ENCODE data around the gene ALG14. TPM values are rescaled to one million over a fixed set of nuclear protein-coding genes. Genes with fewer than 3 reads are reported as not detected.

Gene ALG14, protein sequence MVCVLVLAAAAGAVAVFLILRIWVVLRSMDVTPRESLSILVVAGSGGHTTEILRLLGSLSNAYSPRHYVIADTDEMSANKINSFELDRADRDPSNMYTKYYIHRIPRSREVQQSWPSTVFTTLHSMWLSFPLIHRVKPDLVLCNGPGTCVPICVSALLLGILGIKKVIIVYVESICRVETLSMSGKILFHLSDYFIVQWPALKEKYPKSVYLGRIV
- total RNA-seq, result 1 to 10 TPM in 3 of 4 donors, not detected in 1; 1.9 to 3.3 (median 2.6) TPM

- H3K36me3 ChIP-seq, result no peaks in the 10 kb centered on the region
- H3K27me3 ChIP-seq, result no peaks in the 10 kb centered on the region
- peak within 1 kb of the TSS; percentile 80 to 93 (median 86) for H3K27ac ChIP-seq
- TF ChIP-seq POLR2A (IDR thresholded peaks at IDR 0.05), result peak; percentile 52 to 71
- no peak for TF ChIP-seq CTCF (IDR thresholded peaks at IDR 0.05)
- H3K9me3 ChIP-seq, result no peaks in the 10 kb centered on the region
- peaks cover 0 to 14% (median 0%) of the 10 kb centered on the region in 4 donors for H3K4me1 ChIP-seq
- peak within 1 kb of the TSS; percentile 54 to 82 (median 68) for H3K4me3 ChIP-seq
- peak; percentile 91 to 97 (median 97) for DNase-seq
Measured at GRCh38 chr1:95072532-95073419, at the start of gene ALG14. Gene ALG14 (minus strand): TSS chr1:95072951. CDS start chr1:95072898, 53 bp downstream.

- DNase-seq, result peak in 2 of 3 donors; percentile 63 to 66
- H3K4me1 ChIP-seq, result peaks cover 0 to 5% (median 2%) of the 10 kb centered on the region in 4 donors
- no peak for TF ChIP-seq CTCF (IDR thresholded peaks at IDR 0.05)
- no peak for TF ChIP-seq POLR2A (IDR thresholded peaks at IDR 0.05)
- H3K27ac ChIP-seq, result peak overlapping the region in 3 of 4 donors; percentile 32 to 80 (median 79)
- no peaks in the 10 kb centered on the region for H3K9me3 ChIP-seq
- no peaks in the 10 kb centered on the region for H3K36me3 ChIP-seq
- H3K4me3 ChIP-seq, result no peak overlapping the region
- H3K27me3 ChIP-seq, result no peaks in the 10 kb centered on the region
Measured at GRCh38 chr1:95122151-95122697, 49.5 kb upstream of the ALG14 start.

DNA sequence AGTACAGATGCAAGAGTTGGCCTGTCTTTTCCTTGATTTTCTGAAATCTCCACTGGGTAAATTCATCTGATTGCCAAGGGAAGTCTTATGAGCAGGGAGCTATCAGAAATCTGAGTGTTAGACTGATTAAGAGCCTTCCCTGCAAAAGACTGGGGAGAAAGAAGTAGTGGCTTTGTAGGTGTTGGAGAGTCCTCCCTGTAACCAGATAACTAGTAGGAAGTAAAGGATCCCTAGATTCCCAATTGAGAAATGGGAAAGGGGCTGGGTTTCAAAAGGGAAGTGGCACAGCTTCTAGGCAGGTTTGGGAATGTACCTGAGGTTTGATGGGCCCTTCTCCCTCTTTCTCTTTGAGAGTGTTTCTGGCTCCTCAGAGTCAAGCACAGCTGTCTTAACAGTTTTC, 46.5 kb upstream of the ALG14 start:
- Histone ChIP-seq H3K4me1 (peaks cover 0 to 5% (median 2%) of the 10 kb centered on the region in 4 donors), H3K27me3 (no peaks in the 10 kb centered on the region)
- TF ChIP-seq CTCF (IDR thresholded peaks at IDR 0.05) (no peak), POLR2A (IDR thresholded peaks at IDR 0.05) (no peak)

DNA sequence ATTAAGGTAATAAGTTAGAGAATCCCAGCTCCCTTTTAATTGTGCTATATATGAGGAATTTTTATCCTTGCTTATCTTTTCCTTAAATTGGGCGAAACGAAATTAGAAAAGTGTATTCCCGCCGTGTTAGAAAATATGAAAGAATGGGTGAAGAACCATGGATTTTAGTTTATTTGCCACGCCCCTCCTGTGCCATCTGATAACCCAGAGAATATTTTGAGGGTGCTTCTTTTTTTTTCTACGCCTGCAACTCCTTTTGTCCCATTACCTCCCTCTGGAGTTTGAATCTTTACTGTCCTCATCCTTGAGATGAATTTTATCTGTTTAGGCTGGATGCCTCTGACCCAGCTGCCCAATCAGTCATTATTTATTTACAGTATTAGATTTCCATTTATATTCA, 46.0 kb upstream of the ALG14 start:
- peak overlapping the region in 1 of 4 donors; percentile 91 for H3K4me3 ChIP-seq
- DNase-seq, result no peak
- peaks cover 0 to 5% (median 2%) of the 10 kb centered on the region in 4 donors for H3K4me1 ChIP-seq
- H3K36me3 ChIP-seq, result no peaks in the 10 kb centered on the region
- H3K9me3 ChIP-seq, result no peaks in the 10 kb centered on the region
- no peak overlapping the region for H3K27ac ChIP-seq
- no peaks in the 10 kb centered on the region for H3K27me3 ChIP-seq
- no peak for TF ChIP-seq POLR2A (IDR thresholded peaks at IDR 0.05)
- TF ChIP-seq CTCF (IDR thresholded peaks at IDR 0.05), result no peak

More for the DNA sequence above, 46.5 kb upstream of the ALG14 start:
- Histone ChIP-seq H3K9me3 (no peaks in the 10 kb centered on the region), H3K27ac (no peak overlapping the region), H3K4me3 (no peak overlapping the region), H3K36me3 (no peaks in the 10 kb centered on the region)
- no peak for DNase-seq

- Histone ChIP-seq H3K27me3 (no peaks in the 10 kb centered on the region), H3K36me3 (no peaks in the 10 kb centered on the region), H3K9me3 (no peaks in the 10 kb centered on the region), H3K4me1 (peaks cover 0 to 5% (median 2%) of the 10 kb centered on the region in 4 donors), H3K27ac (peak overlapping the region; percentile 74 to 88 (median 78)), H3K4me3 (peak overlapping the region; percentile 78 to 97 (median 92))
- peak in 1 of 3 donors; percentile 32 for DNase-seq
- TF ChIP-seq POLR2A (IDR thresholded peaks at IDR 0.05) (no peak), CTCF (IDR thresholded peaks at IDR 0.05) (no peak)
Measured at GRCh38 chr1:95118067-95118499, 45.3 kb upstream of the ALG14 start.

Measured in Peyer's patch (tissue), 4 donors.